Measurements from ENCODE around the gene CDC42EP5.

Gene CDC42EP5

GRCh38 chr19:54485851-54486250, 12.8 kb upstream of the CDC42EP5 start:
- TF ChIP-seq TAF1 (IDR thresholded peaks at IDR 0.05; ENCODE audit: borderline replicate concordance, insufficient read depth, low read length) (no peak), POLR2AphosphoS5 (IDR thresholded peaks at IDR 0.05; ENCODE audit: low read depth, low read length) (no peak), FOXP2 (optimal IDR thresholded peaks at IDR 0.05; ENCODE audit: borderline replicate concordance, extremely low read depth, extremely low read length, insufficient read depth) (no peak), SIN3A (IDR thresholded peaks at IDR 0.05; ENCODE audit: borderline replicate concordance, insufficient read depth, low read length) (no peak), REST (IDR thresholded peaks at IDR 0.05; ENCODE audit: insufficient read depth in 1 of 2, low read depth in 2 of 2, low read length in 2 of 2) (no peak)

GRCh38 chr19:54484451-54484850, 11.4 kb upstream of the CDC42EP5 start:
- TF ChIP-seq REST (IDR thresholded peaks at IDR 0.05; ENCODE audit: insufficient read depth in 1 of 2, low read depth in 2 of 2, low read length in 2 of 2): no peak
- TF ChIP-seq TAF1 (IDR thresholded peaks at IDR 0.05; ENCODE audit: borderline replicate concordance, insufficient read depth, low read length): no peak
- TF ChIP-seq FOXP2 (optimal IDR thresholded peaks at IDR 0.05; ENCODE audit: borderline replicate concordance, extremely low read depth, extremely low read length, insufficient read depth): no peak
- TF ChIP-seq POLR2AphosphoS5 (IDR thresholded peaks at IDR 0.05; ENCODE audit: low read depth, low read length): no peak
- no peak for TF ChIP-seq SIN3A (IDR thresholded peaks at IDR 0.05; ENCODE audit: borderline replicate concordance, insufficient read depth, low read length)

GRCh38 chr19:54482889-54483288, 9.8 kb upstream of the CDC42EP5 start:
- TF ChIP-seq REST (IDR thresholded peaks at IDR 0.05; ENCODE audit: insufficient read depth in 1 of 2, low read depth in 2 of 2, low read length in 2 of 2): no peak
- TF ChIP-seq POLR2AphosphoS5 (IDR thresholded peaks at IDR 0.05; ENCODE audit: low read depth, low read length): no peak
- TF ChIP-seq SIN3A (IDR thresholded peaks at IDR 0.05; ENCODE audit: borderline replicate concordance, insufficient read depth, low read length): no peak
- TF ChIP-seq FOXP2 (optimal IDR thresholded peaks at IDR 0.05; ENCODE audit: borderline replicate concordance, extremely low read depth, extremely low read length, insufficient read depth): no peak
- TF ChIP-seq TAF1 (IDR thresholded peaks at IDR 0.05; ENCODE audit: borderline replicate concordance, insufficient read depth, low read length): no peak

- TF ChIP-seq FOXP2 (optimal IDR thresholded peaks at IDR 0.05; ENCODE audit: borderline replicate concordance, extremely low read depth, extremely low read length, insufficient read depth) (no peak), TAF1 (IDR thresholded peaks at IDR 0.05; ENCODE audit: borderline replicate concordance, insufficient read depth, low read length) (no peak), SIN3A (IDR thresholded peaks at IDR 0.05; ENCODE audit: borderline replicate concordance, insufficient read depth, low read length) (no peak), POLR2AphosphoS5 (IDR thresholded peaks at IDR 0.05; ENCODE audit: low read depth, low read length) (no peak), REST (IDR thresholded peaks at IDR 0.05; ENCODE audit: insufficient read depth in 1 of 2, low read depth in 2 of 2, low read length in 2 of 2) (no peak)
Observed at GRCh38 chr19:54481326-54481930, 8.3 kb upstream of the CDC42EP5 start.
